Upper lobe of left lung (tissue), 6 donors: ENCODE results near the gene MIA2. TPM values are rescaled to one million over a fixed set of nuclear protein-coding genes. Genes with fewer than 3 reads are reported as not detected.

Source experiments
- ATAC-seq, 2 donors: fragments of 200-7000 bp; cut with Tn5 transposase; one replicate each; pipeline ENCODE4 v1.9.1; 2022; ENCODE audit warnings: mild to moderate bottlenecking in 2 of 2, moderate library complexity in 2 of 2; ENCODE audit not compliant: low FRiP score in 2 of 2
- DNase-seq, 2 donors: peaks; one replicate each; pipeline ENCODE4 v3.0.0-alpha.2; 2019 to 2020
- H3K27ac ChIP-seq, 4 donors: fragments of 200-600 bp; sonication (generic); one replicate each; pipeline ENCODE4 v1.5.1; 2016 to 2019
- H3K27me3 ChIP-seq, 4 donors: fragments of 200-600 bp; sonication (generic); one replicate each; pipeline ENCODE4 v1.5.1; 2017 to 2019
- H3K36me3 ChIP-seq, 4 donors: fragments of 200-600 bp; sonication (generic); one replicate each; pipeline ENCODE4 v1.5.1; 2016 to 2019
- H3K4me1 ChIP-seq, 4 donors: fragments of 200-600 bp; sonication (generic); one replicate each; pipeline ENCODE4 v1.5.1; 2018 to 2019
- H3K4me3 ChIP-seq, 4 donors: fragments of 200-600 bp; sonication (generic); one replicate each; pipeline ENCODE4 v1.5.1; 2017 to 2019; ENCODE audit warnings: mild to moderate bottlenecking in 2 of 4, moderate library complexity in 1 of 4
- H3K9me3 ChIP-seq, 4 donors: fragments of 200-600 bp; sonication (generic); one replicate each; pipeline ENCODE4 v1.5.1; 2018 to 2019
- EP300 ChIP-seq, 4 donors: sonication (generic); formaldehyde crosslinking; IDR thresholded peaks; one replicate each; pipeline ENCODE4 v1.5.1; 2017; ENCODE audit warnings: antibody characterized with exemption in 4 of 4, control low read depth in 2 of 4
- POLR2A ChIP-seq, 4 donors: fragments of 450-650 bp; IDR thresholded peaks; one replicate each; pipeline ENCODE4 v1.5.1; 2016 to 2017; ENCODE audit warnings: antibody characterized with exemption in 4 of 4, mild to moderate bottlenecking in 2 of 4
- POLR2AphosphoS5 ChIP-seq, 2 donors: sonication (generic); formaldehyde crosslinking; IDR thresholded peaks; one replicate each; pipeline ENCODE4 v1.5.1; 2017; ENCODE audit warnings: antibody characterized with exemption in 2 of 2
- WGBS, 2 donors: methylation state at CpG; one replicate each; pipeline ENCODE4 v1.1.5; 2017 to 2018; 5-methylcytosine and 5-hydroxymethylcytosine counted together
- total RNA-seq, 6 donors: library from RNA; depleted of rRNA in 4 of 6; stranded (reverse); fragments of >200 nt in 4 of 6; gene quantifications; one replicate each; pipeline versions ENCODE4 v1.1.0 to v1.2.1, GENCODE V29; 2016 to 2021
- TF ChIP-seq, protein P1 (sequence below), 6 experiments: fragments of 450-650 bp in 4 of 6; fragments of 200-600 bp in 2 of 6; sonication (generic) in 2 of 6; IDR thresholded peaks; one replicate each; pipeline ENCODE4 v1.5.1; 2016 to 2019; ENCODE audit warnings: antibody characterized with exemption in 6 of 6
- donor health status: DM: no; HTN: no; CAD: no; lungs with moderate emphysema.
- donor health status: DM: no; HTN: yes; CAD: no; lungs with severe emphysema.

Gene MIA2
- total RNA-seq, 6 donors from 2014 or later: 13.0 to 56.8 (median 25.4) TPM

DNA sequence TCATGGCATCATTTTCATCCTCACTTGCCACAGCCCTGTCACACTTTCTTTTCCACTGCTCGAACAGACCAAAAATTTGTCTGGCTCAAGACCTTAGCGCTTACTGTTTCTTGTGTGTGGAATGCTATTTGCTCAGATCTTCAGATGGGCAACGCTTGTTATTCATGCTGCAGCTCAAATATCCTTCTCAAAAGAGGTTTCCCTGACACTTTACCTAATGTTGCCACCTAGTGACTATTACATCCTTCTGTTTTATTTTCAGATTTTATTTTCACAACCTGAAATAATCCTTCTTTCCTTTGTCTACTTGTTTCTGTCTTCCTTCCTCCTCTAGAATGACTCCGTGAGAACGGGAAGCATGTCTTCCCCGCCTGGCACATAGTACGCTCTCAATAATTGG, 192.9 kb downstream of the MIA2 start:
- Histone ChIP-seq H3K36me3 (no peaks in the 10 kb centered on the region), H3K9me3 (no peaks in the 10 kb centered on the region), H3K4me3 (no peak overlapping the region), H3K27ac (peak overlapping the region in 1 of 4 donors; percentile 59), H3K4me1 (peaks cover 38 to 49% (median 47%) of the 10 kb centered on the region in 4 donors), H3K27me3 (no peaks in the 10 kb centered on the region)
- TF ChIP-seq, protein P1, sequence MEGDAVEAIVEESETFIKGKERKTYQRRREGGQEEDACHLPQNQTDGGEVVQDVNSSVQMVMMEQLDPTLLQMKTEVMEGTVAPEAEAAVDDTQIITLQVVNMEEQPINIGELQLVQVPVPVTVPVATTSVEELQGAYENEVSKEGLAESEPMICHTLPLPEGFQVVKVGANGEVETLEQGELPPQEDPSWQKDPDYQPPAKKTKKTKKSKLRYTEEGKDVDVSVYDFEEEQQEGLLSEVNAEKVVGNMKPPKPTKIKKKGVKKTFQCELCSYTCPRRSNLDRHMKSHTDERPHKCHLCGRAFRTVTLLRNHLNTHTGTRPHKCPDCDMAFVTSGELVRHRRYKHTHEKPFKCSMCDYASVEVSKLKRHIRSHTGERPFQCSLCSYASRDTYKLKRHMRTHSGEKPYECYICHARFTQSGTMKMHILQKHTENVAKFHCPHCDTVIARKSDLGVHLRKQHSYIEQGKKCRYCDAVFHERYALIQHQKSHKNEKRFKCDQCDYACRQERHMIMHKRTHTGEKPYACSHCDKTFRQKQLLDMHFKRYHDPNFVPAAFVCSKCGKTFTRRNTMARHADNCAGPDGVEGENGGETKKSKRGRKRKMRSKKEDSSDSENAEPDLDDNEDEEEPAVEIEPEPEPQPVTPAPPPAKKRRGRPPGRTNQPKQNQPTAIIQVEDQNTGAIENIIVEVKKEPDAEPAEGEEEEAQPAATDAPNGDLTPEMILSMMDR (IDR thresholded peaks at IDR 0.05): peak in 2 of 6 experiments; percentile 12 to 25
- TF ChIP-seq POLR2A (IDR thresholded peaks at IDR 0.05) (no peak), POLR2AphosphoS5 (IDR thresholded peaks at IDR 0.05) (no peak), EP300 (IDR thresholded peaks at IDR 0.05) (no peak)
- ATAC-seq (peak in 1 of 2 donors; percentile 34), DNase-seq (no peak)
- WGBS, 2 donors: 28 to 31% methylated on average over 7 of the region's 7 CpGs

DNA sequence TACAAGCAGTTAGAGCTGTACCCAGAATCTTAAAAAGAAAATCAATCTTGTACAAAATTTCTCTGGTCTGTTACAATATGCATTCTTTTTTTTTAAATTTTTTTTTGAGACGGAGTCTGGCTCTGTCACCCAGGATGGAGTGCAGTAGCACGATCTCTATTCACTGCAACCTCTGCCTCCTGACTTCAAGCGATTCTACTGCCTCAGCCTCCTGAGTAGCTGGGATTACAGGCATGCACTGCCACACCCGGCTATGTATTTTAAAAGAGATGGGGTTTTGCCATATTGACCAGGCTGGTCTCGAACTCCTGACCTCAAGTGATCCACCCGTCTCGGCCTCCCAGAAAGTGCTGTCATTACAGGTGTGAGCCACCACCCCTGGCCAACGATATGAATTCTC, 194.4 kb downstream of the MIA2 start:
- no peak overlapping the region for H3K4me3 ChIP-seq
- 93 to 94% methylated on average over 8 of the region's 8 CpGs for WGBS, 2 donors
- no peaks in the 10 kb centered on the region for H3K27me3 ChIP-seq
- H3K36me3 ChIP-seq: no peaks in the 10 kb centered on the region
- ATAC-seq (no peak), DNase-seq (no peak)
- TF ChIP-seq POLR2A (IDR thresholded peaks at IDR 0.05): no peak
- no peak for TF ChIP-seq POLR2AphosphoS5 (IDR thresholded peaks at IDR 0.05)
- no peak for TF ChIP-seq EP300 (IDR thresholded peaks at IDR 0.05)
- TF ChIP-seq, protein P1 (IDR thresholded peaks at IDR 0.05): no peak
- H3K4me1 ChIP-seq: peaks cover 38 to 49% (median 46%) of the 10 kb centered on the region in 4 donors
- no peaks in the 10 kb centered on the region for H3K9me3 ChIP-seq
- H3K27ac ChIP-seq: no peak overlapping the region

DNA sequence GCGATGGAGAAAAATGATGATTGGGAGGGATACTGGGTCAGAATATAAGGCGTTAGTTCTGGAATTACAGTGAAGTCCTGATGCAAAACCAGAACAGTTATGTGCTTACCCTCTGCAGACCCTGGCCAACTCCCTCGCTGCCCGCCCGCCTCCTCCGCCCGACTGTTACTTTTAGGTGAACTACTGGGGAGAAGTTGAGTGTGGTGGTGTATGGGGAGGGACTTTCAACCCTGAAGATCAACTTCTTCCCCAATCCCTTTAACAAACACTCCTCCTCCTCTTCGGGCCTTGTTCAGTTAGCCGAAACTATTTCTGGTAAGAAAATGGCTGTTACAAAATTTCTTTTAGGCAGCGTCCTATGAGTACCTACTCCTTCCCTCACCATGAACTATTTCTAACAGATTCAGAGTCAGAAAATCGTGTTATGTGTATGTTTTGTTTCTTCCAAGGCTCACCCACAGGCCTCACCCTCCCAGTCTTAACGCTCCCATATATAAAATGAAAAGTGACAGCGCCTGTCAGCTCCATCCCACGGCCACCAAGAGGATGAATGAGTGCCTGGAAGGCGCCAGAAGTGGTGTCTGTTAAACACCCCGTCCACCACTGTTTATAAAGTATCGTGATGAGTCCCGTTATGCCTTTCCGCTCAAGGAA, 197.2 kb downstream of the MIA2 start:
- Histone ChIP-seq H3K36me3 (no peaks in the 10 kb centered on the region), H3K27ac (peak overlapping the region; percentile 98 to 99 (median 98)), H3K4me1 (peaks cover 35 to 50% (median 42%) of the 10 kb centered on the region in 4 donors), H3K9me3 (no peaks in the 10 kb centered on the region), H3K27me3 (no peaks in the 10 kb centered on the region), H3K4me3 (peak overlapping the region; percentile 71 to 97 (median 94))
- peak in 1 of 2 donors; percentile 74 for DNase-seq
- TF ChIP-seq EP300 (IDR thresholded peaks at IDR 0.05): no peak
- TF ChIP-seq, protein P1 (IDR thresholded peaks at IDR 0.05): no peak
- no peak for TF ChIP-seq POLR2A (IDR thresholded peaks at IDR 0.05)
- TF ChIP-seq POLR2AphosphoS5 (IDR thresholded peaks at IDR 0.05): no peak
- no peak for ATAC-seq
- 5 to 10% methylated on average over 19 of the region's 19 CpGs for WGBS, 2 donors

DNA sequence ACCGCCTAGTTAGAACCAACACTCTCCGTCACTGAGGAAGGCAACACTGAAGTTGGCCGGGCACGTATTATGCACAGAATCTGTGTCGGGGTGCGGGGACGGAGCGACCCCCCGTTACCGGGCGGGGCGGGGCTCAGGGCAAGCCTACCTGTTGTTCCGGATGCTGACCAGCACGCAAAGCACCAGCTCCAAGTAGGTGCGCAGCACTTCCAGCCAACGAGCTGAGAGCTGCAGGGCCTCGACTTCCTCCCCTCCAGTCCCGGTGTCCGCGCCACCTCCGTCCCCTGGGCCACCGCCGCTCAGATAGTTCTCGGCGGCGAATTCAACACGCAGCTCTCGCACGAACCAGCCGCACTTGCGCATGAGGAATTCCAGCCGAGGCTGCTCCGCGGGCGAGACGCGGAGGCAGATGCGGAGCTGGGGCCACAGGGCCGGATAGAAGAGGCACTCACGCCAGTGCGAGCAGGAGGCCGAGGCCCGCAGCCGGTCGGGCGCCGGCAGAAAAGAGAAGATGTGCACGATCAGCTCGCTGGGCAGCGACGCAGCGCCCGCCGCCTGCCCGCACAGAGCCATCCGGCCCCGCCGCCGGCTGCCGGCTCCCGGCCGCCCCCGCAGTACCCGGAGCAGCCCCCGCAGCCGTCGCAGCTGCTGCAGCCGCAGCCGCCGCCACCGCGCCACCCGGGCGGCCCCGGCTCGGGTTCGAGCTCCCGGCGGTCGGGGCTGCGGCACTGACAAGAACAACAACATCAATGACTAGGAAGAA, 197.9 kb downstream of the MIA2 start:
- Histone ChIP-seq H3K36me3 (no peaks in the 10 kb centered on the region), H3K9me3 (no peaks in the 10 kb centered on the region), H3K4me1 (peaks cover 31 to 44% (median 35%) of the 10 kb centered on the region in 4 donors), H3K27me3 (no peaks in the 10 kb centered on the region), H3K4me3 (peak overlapping the region; percentile 71 to 97 (median 94)), H3K27ac (peak overlapping the region; percentile 98 to 99 (median 98))
- TF ChIP-seq POLR2A (IDR thresholded peaks at IDR 0.05) (peak in 2 of 4 donors; percentile 66 to 82), POLR2AphosphoS5 (IDR thresholded peaks at IDR 0.05) (peak in 1 of 2 donors; percentile 35), EP300 (IDR thresholded peaks at IDR 0.05) (no peak)
- TF ChIP-seq, protein P1 (IDR thresholded peaks at IDR 0.05): peak in 2 of 6 experiments; percentile 12 to 15
- 0 to 1% methylated on average over 29 to 34 of the region's 81 CpGs for WGBS, 2 donors
- peak in 1 of 2 donors; percentile 74 for DNase-seq
- peak; percentile 3 to 13 for ATAC-seq
